ENCODE results near the gene NSDHL.

- TF ChIP-seq CTCF (conservative IDR thresholded peaks at IDR 0.05) (no peak), ZFX (IDR thresholded peaks at IDR 0.05) (no peak)
Measured at GRCh38 chrX:152843852-152844251, 13.0 kb downstream of the NSDHL start.
